Measurements from ENCODE around the gene OR8B12.
"Not testable (repeated sequence)": the region's sequence is repeated elsewhere in the genome, so short reads cannot be mapped to it uniquely, and the experiment has no call there.

OR8B12 gene

DNA sequence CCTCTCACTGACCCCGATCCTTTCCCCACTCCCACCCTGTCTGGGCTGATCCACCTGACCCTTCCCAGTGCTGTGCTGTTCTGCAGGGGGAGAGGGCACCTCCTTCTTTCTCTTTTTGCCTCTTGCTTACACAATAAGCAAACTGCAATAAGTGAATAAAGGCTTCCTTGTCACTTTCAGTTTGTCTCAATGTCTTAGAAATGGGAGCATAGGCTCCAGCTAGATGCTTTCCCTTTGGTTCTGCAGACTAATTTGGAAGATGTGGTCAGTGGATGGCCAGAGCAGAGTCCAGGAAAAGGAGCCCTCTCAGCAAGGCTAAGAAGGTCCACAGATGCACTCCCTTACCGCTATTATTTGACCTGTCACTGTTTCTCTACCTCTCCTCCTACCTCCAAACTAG lies 9.4 kb downstream of the OR8B12 start:
- no peak overlapping the region for H3K4me3 ChIP-seq (ENCODE audit: low read depth, low read length)
- TF ChIP-seq, protein P1, sequence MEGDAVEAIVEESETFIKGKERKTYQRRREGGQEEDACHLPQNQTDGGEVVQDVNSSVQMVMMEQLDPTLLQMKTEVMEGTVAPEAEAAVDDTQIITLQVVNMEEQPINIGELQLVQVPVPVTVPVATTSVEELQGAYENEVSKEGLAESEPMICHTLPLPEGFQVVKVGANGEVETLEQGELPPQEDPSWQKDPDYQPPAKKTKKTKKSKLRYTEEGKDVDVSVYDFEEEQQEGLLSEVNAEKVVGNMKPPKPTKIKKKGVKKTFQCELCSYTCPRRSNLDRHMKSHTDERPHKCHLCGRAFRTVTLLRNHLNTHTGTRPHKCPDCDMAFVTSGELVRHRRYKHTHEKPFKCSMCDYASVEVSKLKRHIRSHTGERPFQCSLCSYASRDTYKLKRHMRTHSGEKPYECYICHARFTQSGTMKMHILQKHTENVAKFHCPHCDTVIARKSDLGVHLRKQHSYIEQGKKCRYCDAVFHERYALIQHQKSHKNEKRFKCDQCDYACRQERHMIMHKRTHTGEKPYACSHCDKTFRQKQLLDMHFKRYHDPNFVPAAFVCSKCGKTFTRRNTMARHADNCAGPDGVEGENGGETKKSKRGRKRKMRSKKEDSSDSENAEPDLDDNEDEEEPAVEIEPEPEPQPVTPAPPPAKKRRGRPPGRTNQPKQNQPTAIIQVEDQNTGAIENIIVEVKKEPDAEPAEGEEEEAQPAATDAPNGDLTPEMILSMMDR (conservative IDR thresholded peaks at IDR 0.05; ENCODE audit: low read depth, low read length): no peak
- DNase-seq (ENCODE audit: low read depth): no peak

DNA sequence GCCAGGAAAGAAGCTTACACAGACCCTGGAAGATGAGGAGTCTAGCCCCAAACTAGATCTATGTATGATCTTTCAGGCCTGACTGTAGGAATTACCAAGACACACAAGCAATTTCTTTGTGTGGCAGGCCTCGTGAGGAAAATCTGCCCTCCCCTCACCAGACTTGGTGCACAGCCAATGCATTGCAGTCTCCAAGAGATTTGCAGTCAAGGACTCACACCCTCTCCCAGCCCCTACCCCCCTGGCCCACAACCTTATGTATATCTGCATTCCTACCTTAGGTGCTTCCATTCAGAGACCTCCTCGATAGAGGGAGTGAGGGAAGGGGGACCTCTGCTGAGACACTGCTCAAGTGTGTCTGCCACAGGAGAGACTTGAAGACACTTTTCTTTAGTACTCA lies 9.8 kb downstream of the OR8B12 start:
- DNase-seq (ENCODE audit: low read depth): no peak
- TF ChIP-seq, protein P1 (conservative IDR thresholded peaks at IDR 0.05; ENCODE audit: low read depth, low read length): no peak
- H3K4me3 ChIP-seq (ENCODE audit: low read depth, low read length): no peak overlapping the region

DNA sequence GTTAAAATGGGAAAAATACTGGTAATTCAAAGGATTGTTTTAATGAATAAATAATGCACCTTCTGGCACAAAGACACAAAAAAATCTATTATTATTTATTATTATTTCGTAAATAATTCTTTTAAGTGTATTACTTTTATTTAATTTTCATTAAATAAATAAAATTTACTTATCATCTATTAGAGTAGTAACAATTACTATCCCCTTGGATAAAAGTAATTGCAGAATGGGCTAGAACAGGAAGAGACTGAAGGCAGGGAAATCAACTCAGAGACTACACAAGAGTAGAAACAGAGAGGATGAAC lies 23.0 kb downstream of the OR8B12 start:
- TF ChIP-seq, protein P1 (conservative IDR thresholded peaks at IDR 0.05; ENCODE audit: low read depth, low read length): no peak
- no peak overlapping the region for H3K4me3 ChIP-seq (ENCODE audit: low read depth, low read length)
- DNase-seq (ENCODE audit: low read depth): no peak

DNA sequence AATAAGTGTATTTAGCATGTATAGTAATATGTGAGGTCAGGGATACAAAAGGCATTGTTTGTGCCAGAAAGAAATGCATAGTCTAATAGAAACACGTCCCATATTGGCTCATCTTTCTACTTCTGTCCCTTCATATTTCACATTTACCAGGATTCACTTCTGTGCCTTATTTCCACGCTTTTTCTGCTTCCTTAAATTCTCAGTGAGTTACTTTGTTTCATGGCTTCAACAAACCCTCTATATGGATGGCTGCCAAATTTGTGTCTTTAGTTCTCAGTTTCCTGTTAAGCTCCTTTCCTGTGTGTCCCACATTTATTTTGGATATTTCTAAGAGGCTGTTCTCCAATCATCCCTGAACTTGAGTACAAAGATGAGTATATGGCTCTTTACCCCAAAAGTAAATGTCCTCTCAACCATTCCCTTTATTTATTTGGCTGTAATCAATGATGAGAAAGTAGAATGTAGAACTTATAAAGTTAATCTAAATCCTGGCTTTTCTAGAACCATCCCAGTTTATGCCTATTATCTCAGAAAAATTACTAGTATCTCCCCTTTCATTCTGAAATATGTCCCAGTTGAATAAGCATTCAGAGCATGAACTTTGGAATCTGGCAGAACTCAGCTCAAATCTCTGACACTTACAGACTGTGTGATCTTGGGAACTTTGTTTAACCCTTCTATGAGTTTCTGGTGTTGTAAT lies 23.5 kb downstream of the OR8B12 start:
- DNase-seq (ENCODE audit: low read depth): peak; percentile 26
- TF ChIP-seq, protein P1 (conservative IDR thresholded peaks at IDR 0.05; ENCODE audit: low read depth, low read length): no peak
- H3K4me3 ChIP-seq (ENCODE audit: low read depth, low read length): no peak overlapping the region

DNA sequence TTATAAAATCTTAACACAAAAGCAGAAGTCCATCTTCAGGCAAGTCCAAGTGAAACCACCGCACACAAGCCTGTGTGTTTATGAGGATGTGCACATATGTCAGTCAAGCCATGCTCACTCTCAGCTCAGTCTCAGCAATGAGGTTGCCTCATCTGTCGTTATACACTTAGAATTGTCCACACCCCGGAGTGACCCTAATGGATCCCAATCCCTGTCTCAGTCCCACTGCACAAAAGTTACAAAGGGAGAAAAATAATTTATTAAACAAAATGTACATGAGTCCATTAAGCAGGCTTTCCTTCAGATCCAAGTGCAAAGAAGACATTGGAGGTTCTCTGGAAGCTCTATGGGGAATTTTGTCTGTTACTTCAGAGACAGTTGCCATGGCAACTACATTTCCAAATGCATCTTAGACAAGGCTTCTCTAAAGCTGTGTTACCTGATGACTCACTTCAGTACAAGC lies 24.4 kb downstream of the OR8B12 start:
- no peak overlapping the region for H3K4me3 ChIP-seq (ENCODE audit: low read depth, low read length)

DNA sequence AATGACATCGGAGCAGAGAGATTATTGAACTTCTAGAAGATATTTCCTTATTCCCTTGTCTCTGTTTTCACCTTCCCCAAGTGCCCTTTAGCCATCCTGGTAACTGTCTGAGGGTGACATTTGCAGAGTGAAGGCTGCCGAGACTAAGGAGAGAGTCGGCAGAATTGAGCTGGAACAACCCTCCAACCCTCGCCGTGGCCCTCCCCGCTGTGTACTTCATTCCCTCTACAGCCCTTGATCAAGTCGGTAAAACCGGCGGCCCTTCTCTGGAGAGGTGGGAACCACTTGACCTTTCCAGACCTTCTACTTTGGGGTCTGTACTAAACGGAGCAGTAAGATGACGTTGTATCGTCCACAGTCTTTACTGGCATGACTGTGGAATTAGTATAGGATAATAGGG lies 26.1 kb downstream of the OR8B12 start:
- no peak for DNase-seq (ENCODE audit: low read depth)
- TF ChIP-seq, protein P1 (conservative IDR thresholded peaks at IDR 0.05; ENCODE audit: low read depth, low read length): no peak
- H3K4me3 ChIP-seq (ENCODE audit: low read depth, low read length): no peak overlapping the region

More for the DNA sequence above, 24.4 kb downstream of the OR8B12 start:
- DNase-seq (ENCODE audit: low read depth): peak; percentile 56
- TF ChIP-seq, protein P1 (conservative IDR thresholded peaks at IDR 0.05; ENCODE audit: low read depth, low read length): no peak

DNA sequence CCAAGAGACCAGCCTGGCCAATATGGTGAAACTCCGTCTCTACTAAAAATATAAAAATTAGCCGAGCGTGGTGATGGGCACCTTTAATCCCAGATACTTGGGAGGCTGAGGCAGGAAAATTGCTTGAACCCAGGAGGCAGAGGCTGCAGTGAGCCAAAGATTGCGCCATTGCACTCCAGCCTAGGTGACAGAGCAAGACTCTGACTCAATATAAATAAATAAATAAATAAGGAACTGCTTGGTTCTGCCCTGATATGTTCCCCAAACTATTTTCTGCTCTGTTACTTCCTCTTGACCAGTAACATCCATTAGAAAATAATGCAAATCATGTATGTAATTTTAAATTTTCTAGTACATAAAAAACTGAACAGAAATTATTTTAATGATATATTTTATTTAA lies 28.8 kb downstream of the OR8B12 start:
- H3K4me3 ChIP-seq (ENCODE audit: low read depth, low read length): not testable (repeated sequence)

More for the DNA sequence above, 28.8 kb downstream of the OR8B12 start:
- DNase-seq (ENCODE audit: low read depth): not testable (repeated sequence)

All from choroid plexus epithelial cell (primary cell).